Loucy (cell line): Measurements from ENCODE around the gene PLA2G4E.

Experiments
- H2AFZ ChIP-seq: fragments of 200-600 bp; sonication (generic); 2 replicates; pipeline ENCODE4 v1.6.0; 2016; ENCODE audit warnings: antibody characterized with exemption, mild to moderate bottlenecking, low read length, moderate library complexity
- H3F3A ChIP-seq: fragments of 200-600 bp; 2 replicates; pipeline ENCODE4 v1.6.0; 2016; ENCODE audit warnings: antibody characterized with exemption, low read depth, mild to moderate bottlenecking
- H3K27me3 ChIP-seq: fragments of 200-600 bp; sonication (generic); 2 replicates; pipeline ENCODE4 v1.6.1; 2014; ENCODE audit warnings: low read length, mild to moderate bottlenecking; ENCODE audit not compliant: insufficient read depth, poor library complexity, severe bottlenecking
- H3K36me3 ChIP-seq: fragments of 200-600 bp; sonication (generic); 2 replicates; pipeline ENCODE4 v1.6.1; 2016; ENCODE audit warnings: low read length; ENCODE audit not compliant: insufficient read depth
- H3K4me1 ChIP-seq: fragments of 200-600 bp; sonication (generic); 2 replicates; pipeline ENCODE4 v1.5.1; 2014; ENCODE audit warnings: low read length, mild to moderate bottlenecking; ENCODE audit not compliant: insufficient read depth, poor library complexity, severe bottlenecking
- H3K4me2 ChIP-seq: fragments of 200-600 bp; sonication (generic); 2 replicates; pipeline ENCODE4 v1.6.0; 2014; ENCODE audit warnings: antibody characterized with exemption, low read length, low read depth, mild to moderate bottlenecking; ENCODE audit not compliant: poor library complexity, severe bottlenecking
- H3K4me3 ChIP-seq: fragments of 200-600 bp; sonication (generic); 2 replicates; pipeline ENCODE4 v1.5.1; 2014; ENCODE audit warnings: low read length, mild to moderate bottlenecking, mixed read lengths; ENCODE audit not compliant: poor library complexity, severe bottlenecking
- H3K79me2 ChIP-seq: fragments of 200-600 bp; sonication (generic); 2 replicates; pipeline ENCODE4 v1.6.1; 2014; ENCODE audit warnings: low read length; ENCODE audit not compliant: insufficient read depth
- H3K9ac ChIP-seq: fragments of 200-600 bp; sonication (generic); 2 replicates; pipeline ENCODE4 v1.6.0; 2014; ENCODE audit warnings: mild to moderate bottlenecking, low read depth, low read length, moderate library complexity; ENCODE audit not compliant: poor library complexity, severe bottlenecking
- H3K9me2 ChIP-seq: fragments of 200-600 bp; sonication (generic); replicated peaks from 2 replicates; pipeline ENCODE4 v1.6.1; 2016; ENCODE audit warnings: low read depth, low read length, mixed read lengths
- H3K9me3 ChIP-seq: fragments of 200-600 bp; sonication (generic); 2 replicates; pipeline ENCODE4 v1.6.1; 2014; ENCODE audit warnings: mild to moderate bottlenecking, antibody characterized with exemption, low read length, low read depth; ENCODE audit not compliant: insufficient read depth
- H4K20me1 ChIP-seq: fragments of 200-600 bp; sonication (generic); 2 replicates; pipeline ENCODE4 v1.6.0; 2014; ENCODE audit warnings: antibody characterized with exemption, low read length, mild to moderate bottlenecking; ENCODE audit not compliant: insufficient read depth, poor library complexity, severe bottlenecking
- EZH2phosphoT487 ChIP-seq: fragments of 200-600 bp; IDR thresholded peaks from 2 replicates; pipeline ENCODE4 v1.6.1; 2018; ENCODE audit warnings: antibody characterized with exemption, mild to moderate bottlenecking, moderate library complexity, borderline replicate concordance
- TF ChIP-seq, protein P1 (sequence below): fragments of 200-600 bp; sonication (generic); conservative IDR thresholded peaks from 2 replicates; pipeline ENCODE4 v1.5.1; 2014; ENCODE audit warnings: mild to moderate bottlenecking, antibody characterized with exemption, low read length

The PLA2G4E gene

DNA sequence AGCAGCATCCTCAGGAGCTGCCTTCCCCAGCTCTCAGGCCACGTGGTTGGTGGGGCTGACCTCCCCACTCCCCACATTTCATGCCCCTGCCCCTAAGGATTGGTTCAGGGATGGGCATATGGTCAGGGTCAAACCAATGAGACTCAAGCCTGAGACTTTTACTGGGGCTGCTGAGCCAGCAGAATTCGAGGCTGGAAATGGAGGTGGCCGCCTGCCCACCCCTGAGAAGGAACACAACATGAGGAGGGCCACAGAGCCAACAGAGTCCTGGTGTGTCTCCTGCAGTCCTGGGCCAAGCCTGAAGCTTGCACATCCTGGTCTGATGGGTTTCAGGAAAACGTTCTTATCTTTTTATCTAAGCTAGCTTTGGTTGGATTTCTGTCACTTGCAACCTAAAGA, 54.4 kb downstream of the PLA2G4E start:
- no peaks in the 10 kb centered on the region for H3K79me2 ChIP-seq
- peaks cover 14% of the 10 kb centered on the region for H3K4me1 ChIP-seq
- no peaks in the 10 kb centered on the region for H3K36me3 ChIP-seq
- H3K4me2 ChIP-seq, result no peak overlapping the region
- H3F3A ChIP-seq, result no peaks in the 10 kb centered on the region; the same call in 1 of the 2 replicates
- no peaks in the 10 kb centered on the region for H3K27me3 ChIP-seq
- no peak overlapping the region for H3K9ac ChIP-seq
- TF ChIP-seq, protein P1, sequence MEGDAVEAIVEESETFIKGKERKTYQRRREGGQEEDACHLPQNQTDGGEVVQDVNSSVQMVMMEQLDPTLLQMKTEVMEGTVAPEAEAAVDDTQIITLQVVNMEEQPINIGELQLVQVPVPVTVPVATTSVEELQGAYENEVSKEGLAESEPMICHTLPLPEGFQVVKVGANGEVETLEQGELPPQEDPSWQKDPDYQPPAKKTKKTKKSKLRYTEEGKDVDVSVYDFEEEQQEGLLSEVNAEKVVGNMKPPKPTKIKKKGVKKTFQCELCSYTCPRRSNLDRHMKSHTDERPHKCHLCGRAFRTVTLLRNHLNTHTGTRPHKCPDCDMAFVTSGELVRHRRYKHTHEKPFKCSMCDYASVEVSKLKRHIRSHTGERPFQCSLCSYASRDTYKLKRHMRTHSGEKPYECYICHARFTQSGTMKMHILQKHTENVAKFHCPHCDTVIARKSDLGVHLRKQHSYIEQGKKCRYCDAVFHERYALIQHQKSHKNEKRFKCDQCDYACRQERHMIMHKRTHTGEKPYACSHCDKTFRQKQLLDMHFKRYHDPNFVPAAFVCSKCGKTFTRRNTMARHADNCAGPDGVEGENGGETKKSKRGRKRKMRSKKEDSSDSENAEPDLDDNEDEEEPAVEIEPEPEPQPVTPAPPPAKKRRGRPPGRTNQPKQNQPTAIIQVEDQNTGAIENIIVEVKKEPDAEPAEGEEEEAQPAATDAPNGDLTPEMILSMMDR, result no peak
- TF ChIP-seq EZH2phosphoT487, result no peak
- no peaks in the 10 kb centered on the region for H3K9me2 ChIP-seq
- H4K20me1 ChIP-seq, result peaks cover 7% of the 10 kb centered on the region
- no peaks in the 10 kb centered on the region for H3K9me3 ChIP-seq
- H3K4me3 ChIP-seq, result no peak overlapping the region
- H2AFZ ChIP-seq, result no peak overlapping the region

GRCh38 chr15:41965441-41966413, 55.1 kb downstream of the PLA2G4E start:
- no peak overlapping the region for H3K4me2 ChIP-seq
- no peaks in the 10 kb centered on the region for H3K27me3 ChIP-seq
- peaks cover under 1% of the 10 kb centered on the region for H4K20me1 ChIP-seq
- H3K79me2 ChIP-seq, result no peaks in the 10 kb centered on the region
- H3F3A ChIP-seq, result no peaks in the 10 kb centered on the region; the same call in 1 of the 2 replicates
- H3K9ac ChIP-seq, result no peak overlapping the region
- H2AFZ ChIP-seq, result no peak overlapping the region
- H3K9me3 ChIP-seq, result no peaks in the 10 kb centered on the region
- peaks cover 7% of the 10 kb centered on the region for H3K4me1 ChIP-seq
- TF ChIP-seq, protein P1, result no peak
- no peak for TF ChIP-seq EZH2phosphoT487
- H3K9me2 ChIP-seq, result no peaks in the 10 kb centered on the region
- no peak overlapping the region for H3K4me3 ChIP-seq
- H3K36me3 ChIP-seq, result no peaks in the 10 kb centered on the region

- H3K4me1 ChIP-seq, result peaks cover 8% of the 10 kb centered on the region
- no peaks in the 10 kb centered on the region for H3K79me2 ChIP-seq
- no peak overlapping the region for H3K4me3 ChIP-seq
- no peaks in the 10 kb centered on the region for H3K9me3 ChIP-seq
- H4K20me1 ChIP-seq, result no peaks in the 10 kb centered on the region
- H3K4me2 ChIP-seq, result no peak overlapping the region
- no peaks in the 10 kb centered on the region for H3F3A ChIP-seq
- no peaks in the 10 kb centered on the region for H3K9me2 ChIP-seq
- no peak overlapping the region for H2AFZ ChIP-seq
- no peaks in the 10 kb centered on the region for H3K27me3 ChIP-seq
- no peak overlapping the region for H3K9ac ChIP-seq
- no peaks in the 10 kb centered on the region for H3K36me3 ChIP-seq
- TF ChIP-seq, protein P1, result no peak
- TF ChIP-seq EZH2phosphoT487, result no peak
These were observed 59.1 kb downstream of the PLA2G4E start for GRCh38 chr15:41961595-41962202.
